ENCODE measurements around the gene PEX5L.

The PEX5L gene

GRCh38 chr3:179775416-179776122, 261.2 kb downstream of the PEX5L start:
- H3K9ac ChIP-seq = no peak overlapping the region
- no peak for TF ChIP-seq Cebpa-rat (IDR thresholded peaks at IDR 0.05)
- no peaks in the 10 kb centered on the region for H3K27me3 ChIP-seq
- no peak overlapping the region for H3K4me3 ChIP-seq
- H3K4me1 ChIP-seq = peaks cover 0 to 14% (median 12%) of the 10 kb centered on the region in 10 experiments; a peak in 14 of 20 replicates
- H3K27ac ChIP-seq = no peak overlapping the region
- peaks cover 23 to 59% (median 38%) of the 10 kb centered on the region in 11 experiments for H3K9me3 ChIP-seq (replicated peaks in 1 of 11)
- H3K4me2 ChIP-seq = no peak overlapping the region
- H4K20me1 ChIP-seq = no peaks in the 10 kb centered on the region
- H3K36me3 ChIP-seq = peaks cover 72 to 99% (median 97%) of the 10 kb centered on the region in 11 experiments

GRCh38 chr3:179772297-179772696, 264.4 kb downstream of the PEX5L start:
- no peak overlapping the region for H3K4me3 ChIP-seq
- H3K36me3 ChIP-seq = peaks cover 44 to 90% (median 77%) of the 10 kb centered on the region in 11 experiments
- H3K4me2 ChIP-seq = no peak overlapping the region
- H4K20me1 ChIP-seq = no peaks in the 10 kb centered on the region
- TF ChIP-seq Cebpa-rat (IDR thresholded peaks at IDR 0.05) = no peak
- H3K9me3 ChIP-seq (replicated peaks in 1 of 11) = peaks cover 23 to 41% (median 37%) of the 10 kb centered on the region in 11 experiments
- no peaks in the 10 kb centered on the region for H3K27me3 ChIP-seq
- no peak overlapping the region for H3K27ac ChIP-seq
- peaks cover 27 to 44% (median 34%) of the 10 kb centered on the region in 10 experiments for H3K4me1 ChIP-seq
- H3K9ac ChIP-seq = no peak overlapping the region

- Histone ChIP-seq H3K9me3 (replicated peaks in 1 of 11) (peaks cover 23 to 41% (median 37%) of the 10 kb centered on the region in 11 experiments), H3K4me1 (peaks cover 27 to 49% (median 35%) of the 10 kb centered on the region in 10 experiments), H3K9ac (no peak overlapping the region), H4K20me1 (no peaks in the 10 kb centered on the region), H3K4me2 (peak overlapping the region in 3 of 11 experiments; percentile 5 to 16 (median 15); a peak in 1 of 22 replicates), H3K27me3 (no peaks in the 10 kb centered on the region), H3K36me3 (peaks cover 43 to 90% (median 77%) of the 10 kb centered on the region in 11 experiments), H3K4me3 (no peak overlapping the region), H3K27ac (no peak overlapping the region)
- TF ChIP-seq Cebpa-rat (IDR thresholded peaks at IDR 0.05) = no peak
These were observed 264.9 kb downstream of the PEX5L start for GRCh38 chr3:179771797-179772196.

- Histone ChIP-seq H3K36me3 (peaks cover 47 to 92% (median 78%) of the 10 kb centered on the region in 11 experiments), H3K4me1 (peaks cover 27 to 49% (median 35%) of the 10 kb centered on the region in 10 experiments), H3K4me2 (peak overlapping the region; percentile 8 to 66 (median 60)), H3K27me3 (no peaks in the 10 kb centered on the region), H3K9me3 (replicated peaks in 1 of 11) (peaks cover 9 to 27% (median 23%) of the 10 kb centered on the region in 11 experiments), H4K20me1 (no peaks in the 10 kb centered on the region), H3K9ac (no peak overlapping the region), H3K4me3 (no peak overlapping the region), H3K27ac (peak overlapping the region in 9 of 11 experiments; percentile 9 to 48 (median 33); a peak in 11 of 22 replicates)
- no peak for TF ChIP-seq Cebpa-rat (IDR thresholded peaks at IDR 0.05)
These were observed 267.1 kb downstream of the PEX5L start for GRCh38 chr3:179769411-179770247.

GRCh38 chr3:179768080-179768479, 268.7 kb downstream of the PEX5L start:
- peak overlapping the region in 3 of 11 experiments; percentile 0 to 53 (median 38); a peak in 3 of 22 replicates for H3K27ac ChIP-seq
- H3K9me3 ChIP-seq (replicated peaks in 1 of 11) = peaks cover 0 to 12% (median 9%) of the 10 kb centered on the region in 11 experiments; a peak in 14 of 22 replicates
- no peaks in the 10 kb centered on the region for H3K27me3 ChIP-seq
- H4K20me1 ChIP-seq = no peaks in the 10 kb centered on the region
- no peak for TF ChIP-seq Cebpa-rat (IDR thresholded peaks at IDR 0.05)
- peaks cover 27 to 49% (median 35%) of the 10 kb centered on the region in 10 experiments for H3K4me1 ChIP-seq
- H3K4me3 ChIP-seq = no peak overlapping the region
- H3K4me2 ChIP-seq = peak overlapping the region in 9 of 11 experiments; percentile 5 to 68 (median 46); a peak in 16 of 22 replicates
- H3K36me3 ChIP-seq = peaks cover 39 to 92% (median 79%) of the 10 kb centered on the region in 11 experiments
- no peak overlapping the region for H3K9ac ChIP-seq

GRCh38 chr3:179766416-179767133, 270.2 kb downstream of the PEX5L start:
- no peak overlapping the region for H3K4me3 ChIP-seq
- no peaks in the 10 kb centered on the region for H3K27me3 ChIP-seq
- peaks cover 0 to 4% (median 0%) of the 10 kb centered on the region in 11 experiments; a peak in 4 of 22 replicates for H3K9me3 ChIP-seq (replicated peaks in 1 of 11)
- H3K4me2 ChIP-seq = no peak overlapping the region
- H4K20me1 ChIP-seq = no peaks in the 10 kb centered on the region
- peaks cover 24 to 42% (median 33%) of the 10 kb centered on the region in 10 experiments for H3K4me1 ChIP-seq
- no peak overlapping the region for H3K9ac ChIP-seq
- H3K27ac ChIP-seq = peak overlapping the region in 1 of 11 experiments; percentile 40; a peak in 2 of 22 replicates
- TF ChIP-seq Cebpa-rat (IDR thresholded peaks at IDR 0.05) = no peak
- H3K36me3 ChIP-seq = peaks cover 29 to 93% (median 77%) of the 10 kb centered on the region in 11 experiments

- Histone ChIP-seq H3K27me3 (no peaks in the 10 kb centered on the region), H4K20me1 (no peaks in the 10 kb centered on the region), H3K4me1 (peaks cover 20 to 44% (median 37%) of the 10 kb centered on the region in 10 experiments), H3K27ac (no peak overlapping the region), H3K4me2 (no peak overlapping the region), H3K36me3 (peaks cover 29 to 94% (median 77%) of the 10 kb centered on the region in 11 experiments), H3K4me3 (no peak overlapping the region), H3K9me3 (replicated peaks in 1 of 11) (peaks cover 0 to 16% (median 6%) of the 10 kb centered on the region in 11 experiments; a peak in 9 of 22 replicates), H3K9ac (no peak overlapping the region)
- TF ChIP-seq Cebpa-rat (IDR thresholded peaks at IDR 0.05) = no peak
These were observed 271.3 kb downstream of the PEX5L start for GRCh38 chr3:179765396-179765795.

GRCh38 chr3:179760944-179761343, 275.8 kb downstream of the PEX5L start:
- H4K20me1 ChIP-seq = no peaks in the 10 kb centered on the region
- H3K4me3 ChIP-seq = no peak overlapping the region
- H3K4me2 ChIP-seq = peak overlapping the region in 8 of 11 experiments; percentile 31 to 65 (median 41); a peak in 15 of 22 replicates
- H3K9me3 ChIP-seq (replicated peaks in 1 of 11) = peaks cover 0 to 24% (median 7%) of the 10 kb centered on the region in 11 experiments; a peak in 8 of 22 replicates
- H3K27ac ChIP-seq = peak overlapping the region in 9 of 11 experiments; percentile 23 to 83 (median 70); a peak in 18 of 22 replicates
- H3K9ac ChIP-seq = peak overlapping the region in 5 of 11 experiments; percentile 38 to 59 (median 49); a peak in 7 of 22 replicates
- peaks cover 0 to 19% (median 11%) of the 10 kb centered on the region in 10 experiments; a peak in 13 of 20 replicates for H3K4me1 ChIP-seq
- TF ChIP-seq Cebpa-rat (IDR thresholded peaks at IDR 0.05) = peak in 7 of 11 experiments; percentile 10 to 69 (median 36); a peak in 5 of 22 replicates
- no peaks in the 10 kb centered on the region for H3K27me3 ChIP-seq
- peaks cover 35 to 100% (median 95%) of the 10 kb centered on the region in 11 experiments for H3K36me3 ChIP-seq
